ENCODE measurements around the gene BRD3. TPM values are rescaled to one million over a fixed set of nuclear protein-coding genes. Genes with fewer than 3 reads are reported as not detected.

The BRD3 gene
- total RNA-seq, 1 donor: 6.9 TPM

DNA sequence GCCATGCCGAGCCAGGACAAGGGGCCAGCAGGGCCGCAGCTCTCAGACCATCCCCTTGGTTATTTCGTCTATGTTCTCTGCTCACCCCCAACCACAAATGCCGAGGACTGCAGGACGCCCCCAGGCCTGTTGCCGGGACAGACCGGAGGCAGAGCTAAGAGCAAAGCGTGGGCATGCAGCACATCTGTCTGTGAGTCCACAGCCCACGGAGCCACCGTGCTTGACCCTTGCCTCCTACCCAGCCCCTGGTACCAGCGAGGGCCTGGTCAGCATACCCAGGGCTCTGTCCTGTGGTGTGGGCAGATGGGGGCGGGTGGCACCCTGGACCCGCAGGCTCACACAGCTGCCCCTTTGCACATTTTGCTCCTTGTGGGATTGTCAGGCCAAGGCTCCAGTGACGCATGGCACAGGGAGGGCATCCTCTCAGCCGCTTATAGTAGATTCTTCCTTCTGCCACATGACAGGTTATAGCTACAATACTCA lies 4.7 kb downstream of the BRD3 start:
- DNase-seq (ENCODE audit: insufficient read length, low spot score, missing footprints): peak; percentile 68
- H3K9me3 ChIP-seq (ENCODE audit: low read depth, low read length): no peaks in the 10 kb centered on the region
- TF ChIP-seq, protein P1, sequence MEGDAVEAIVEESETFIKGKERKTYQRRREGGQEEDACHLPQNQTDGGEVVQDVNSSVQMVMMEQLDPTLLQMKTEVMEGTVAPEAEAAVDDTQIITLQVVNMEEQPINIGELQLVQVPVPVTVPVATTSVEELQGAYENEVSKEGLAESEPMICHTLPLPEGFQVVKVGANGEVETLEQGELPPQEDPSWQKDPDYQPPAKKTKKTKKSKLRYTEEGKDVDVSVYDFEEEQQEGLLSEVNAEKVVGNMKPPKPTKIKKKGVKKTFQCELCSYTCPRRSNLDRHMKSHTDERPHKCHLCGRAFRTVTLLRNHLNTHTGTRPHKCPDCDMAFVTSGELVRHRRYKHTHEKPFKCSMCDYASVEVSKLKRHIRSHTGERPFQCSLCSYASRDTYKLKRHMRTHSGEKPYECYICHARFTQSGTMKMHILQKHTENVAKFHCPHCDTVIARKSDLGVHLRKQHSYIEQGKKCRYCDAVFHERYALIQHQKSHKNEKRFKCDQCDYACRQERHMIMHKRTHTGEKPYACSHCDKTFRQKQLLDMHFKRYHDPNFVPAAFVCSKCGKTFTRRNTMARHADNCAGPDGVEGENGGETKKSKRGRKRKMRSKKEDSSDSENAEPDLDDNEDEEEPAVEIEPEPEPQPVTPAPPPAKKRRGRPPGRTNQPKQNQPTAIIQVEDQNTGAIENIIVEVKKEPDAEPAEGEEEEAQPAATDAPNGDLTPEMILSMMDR (IDR thresholded peaks at IDR 0.05; ENCODE audit: extremely low read depth, low read depth, low read length): no peak
- H3K27ac ChIP-seq (ENCODE audit: low read depth, low read length): no peak overlapping the region
- H3K4me2 ChIP-seq (ENCODE audit: insufficient read depth, low read length): no peak overlapping the region
- H3K36me3 ChIP-seq (ENCODE audit: insufficient read depth, low read length): no peaks in the 10 kb centered on the region
- H3K4me1 ChIP-seq (ENCODE audit: insufficient read depth, low read length): peaks cover 42% of the 10 kb centered on the region
- H3K27me3 ChIP-seq (ENCODE audit: insufficient read depth, low read length): no peaks in the 10 kb centered on the region
- peaks cover 59% of the 10 kb centered on the region for H4K20me1 ChIP-seq (ENCODE audit: insufficient read depth, low read length)
- H3K79me2 ChIP-seq (ENCODE audit: insufficient read depth, low read length): peaks cover 88% of the 10 kb centered on the region
- H2AFZ ChIP-seq (ENCODE audit: low read length): no peak overlapping the region
- no peak overlapping the region for H3K4me3 ChIP-seq (ENCODE audit: insufficient read depth, low read length)

DNA sequence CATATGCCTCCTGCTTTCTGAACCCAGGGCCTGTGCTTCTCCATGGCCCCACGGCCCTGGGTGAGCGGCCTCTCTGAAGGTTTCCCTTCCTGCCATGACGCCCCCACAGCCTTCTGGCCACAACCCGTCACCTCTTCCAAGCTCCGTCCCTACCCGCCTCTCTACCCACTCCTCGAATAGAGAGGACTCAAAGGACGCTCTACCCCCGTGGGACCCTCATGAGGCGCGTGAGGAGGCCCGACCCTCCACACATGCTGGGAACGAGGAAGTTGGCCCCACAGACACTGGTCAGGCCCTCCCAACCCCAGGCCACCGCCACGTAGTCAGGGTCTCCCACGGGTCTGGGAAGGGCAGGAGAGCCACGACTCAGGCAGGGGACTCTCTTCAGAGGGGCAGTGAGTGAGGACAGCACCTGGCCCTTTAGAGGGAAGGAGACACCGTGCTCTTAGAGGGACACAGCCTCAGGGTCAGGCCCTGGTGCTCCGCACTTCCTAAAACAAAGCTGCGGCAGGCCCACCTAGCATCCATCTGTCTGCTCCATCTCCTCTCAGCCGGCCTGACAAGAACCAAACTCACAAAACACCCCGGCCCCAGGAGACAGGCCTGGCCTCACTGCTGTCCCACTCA lies 5.3 kb downstream of the BRD3 start:
- Histone ChIP-seq H3K9me3 (ENCODE audit: low read depth, low read length) (no peaks in the 10 kb centered on the region), H3K27ac (ENCODE audit: low read depth, low read length) (no peak overlapping the region), H3K36me3 (ENCODE audit: insufficient read depth, low read length) (no peaks in the 10 kb centered on the region), H3K4me2 (ENCODE audit: insufficient read depth, low read length) (no peak overlapping the region), H3K79me2 (ENCODE audit: insufficient read depth, low read length) (peaks cover 93% of the 10 kb centered on the region), H2AFZ (ENCODE audit: low read length) (no peak overlapping the region), H4K20me1 (ENCODE audit: insufficient read depth, low read length) (peaks cover 60% of the 10 kb centered on the region), H3K27me3 (ENCODE audit: insufficient read depth, low read length) (no peaks in the 10 kb centered on the region), H3K4me3 (ENCODE audit: insufficient read depth, low read length) (no peak overlapping the region), H3K4me1 (ENCODE audit: insufficient read depth, low read length) (peaks cover 43% of the 10 kb centered on the region)
- TF ChIP-seq, protein P1 (IDR thresholded peaks at IDR 0.05; ENCODE audit: extremely low read depth, low read depth, low read length): no peak
- DNase-seq (ENCODE audit: insufficient read length, low spot score, missing footprints): peak; percentile 58

DNA sequence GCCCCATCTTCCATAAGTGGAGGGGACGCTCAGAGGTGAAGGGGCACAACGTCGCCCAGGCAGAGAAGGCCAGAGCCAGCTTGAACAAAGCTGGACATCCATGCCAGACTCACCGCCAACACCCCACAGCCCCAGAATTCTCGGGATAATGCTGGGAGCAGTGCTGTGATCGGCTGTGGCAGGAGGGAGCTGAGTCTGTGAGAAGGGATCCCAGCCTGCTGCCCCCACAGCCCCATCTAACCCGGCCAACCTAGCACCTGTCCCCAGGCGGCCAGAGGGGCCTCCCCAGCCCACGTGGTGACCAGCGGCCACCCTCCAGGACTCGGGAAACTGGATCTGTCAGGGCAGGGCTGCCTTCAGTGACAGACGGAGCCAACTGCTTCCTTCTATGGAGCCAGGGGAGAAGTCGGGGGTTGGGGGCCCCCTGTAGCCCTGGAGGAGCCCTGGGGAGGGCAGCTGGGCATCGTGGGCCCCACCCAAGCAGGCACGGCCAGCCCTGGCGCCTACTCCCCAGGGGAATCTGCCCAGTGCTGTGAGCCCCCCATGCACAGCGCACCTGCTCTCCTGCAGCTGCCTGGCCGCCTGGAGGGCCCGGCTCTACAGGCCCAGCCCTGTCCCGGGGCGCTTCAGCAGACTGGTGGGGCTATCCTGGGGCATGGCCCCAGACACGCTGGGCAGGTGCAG lies 6.0 kb downstream of the BRD3 start:
- Histone ChIP-seq H3K27me3 (ENCODE audit: insufficient read depth, low read length) (no peaks in the 10 kb centered on the region), H3K4me1 (ENCODE audit: insufficient read depth, low read length) (peaks cover 43% of the 10 kb centered on the region), H4K20me1 (ENCODE audit: insufficient read depth, low read length) (peaks cover 68% of the 10 kb centered on the region), H3K79me2 (ENCODE audit: insufficient read depth, low read length) (peaks cover 97% of the 10 kb centered on the region), H3K9me3 (ENCODE audit: low read depth, low read length) (no peaks in the 10 kb centered on the region), H3K27ac (ENCODE audit: low read depth, low read length) (no peak overlapping the region), H2AFZ (ENCODE audit: low read length) (no peak overlapping the region), H3K4me2 (ENCODE audit: insufficient read depth, low read length) (no peak overlapping the region), H3K36me3 (ENCODE audit: insufficient read depth, low read length) (no peaks in the 10 kb centered on the region), H3K4me3 (ENCODE audit: insufficient read depth, low read length) (no peak overlapping the region)
- peak; percentile 50 for DNase-seq (ENCODE audit: insufficient read length, low spot score, missing footprints)
- TF ChIP-seq, protein P1 (IDR thresholded peaks at IDR 0.05; ENCODE audit: extremely low read depth, low read depth, low read length): no peak

DNA sequence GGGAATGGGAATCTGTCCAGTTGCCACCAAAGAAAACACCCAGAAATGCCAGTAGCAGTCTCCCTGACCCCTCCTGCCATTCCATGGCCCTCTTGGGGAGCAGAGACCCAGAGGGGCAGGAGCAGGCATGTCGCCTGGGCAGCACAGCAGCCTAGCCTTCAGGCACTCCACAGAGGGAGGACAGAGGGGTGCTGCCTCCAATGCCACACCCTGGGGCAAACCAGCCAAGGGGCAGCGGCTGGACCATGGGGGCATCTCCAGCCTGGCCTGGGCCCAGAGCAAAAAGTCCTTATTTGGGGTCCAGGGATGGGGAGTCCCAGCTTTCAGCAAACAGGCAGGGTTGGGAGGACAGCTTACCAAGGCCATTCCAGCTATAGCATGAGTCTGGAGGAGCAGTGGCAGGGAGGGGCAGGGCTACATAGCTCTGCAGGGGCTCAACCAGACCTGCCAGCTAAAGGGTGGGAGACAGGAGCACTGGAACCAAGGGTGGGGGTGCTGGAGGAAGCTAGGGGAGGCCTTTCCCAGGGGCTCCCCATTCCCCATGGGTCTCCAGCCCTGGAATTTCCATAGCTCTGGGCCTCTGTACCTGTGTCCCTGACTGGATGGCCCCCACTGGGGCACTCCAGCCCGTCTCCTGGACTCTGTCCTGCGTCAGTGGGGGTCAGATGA lies 6.7 kb downstream of the BRD3 start:
- H3K4me2 ChIP-seq (ENCODE audit: insufficient read depth, low read length): no peak overlapping the region
- no peak overlapping the region for H3K4me3 ChIP-seq (ENCODE audit: insufficient read depth, low read length)
- H3K9me3 ChIP-seq (ENCODE audit: low read depth, low read length): no peaks in the 10 kb centered on the region
- H3K36me3 ChIP-seq (ENCODE audit: insufficient read depth, low read length): no peaks in the 10 kb centered on the region
- DNase-seq (ENCODE audit: insufficient read length, low spot score, missing footprints): peak; percentile 66
- peaks cover 73% of the 10 kb centered on the region for H4K20me1 ChIP-seq (ENCODE audit: insufficient read depth, low read length)
- H3K27ac ChIP-seq (ENCODE audit: low read depth, low read length): no peak overlapping the region
- H2AFZ ChIP-seq (ENCODE audit: low read length): no peak overlapping the region
- peaks cover 42% of the 10 kb centered on the region for H3K4me1 ChIP-seq (ENCODE audit: insufficient read depth, low read length)
- H3K79me2 ChIP-seq (ENCODE audit: insufficient read depth, low read length): peaks cover 97% of the 10 kb centered on the region
- TF ChIP-seq, protein P1 (IDR thresholded peaks at IDR 0.05; ENCODE audit: extremely low read depth, low read depth, low read length): no peak
- H3K27me3 ChIP-seq (ENCODE audit: insufficient read depth, low read length): no peaks in the 10 kb centered on the region
